GM10266 (cell line): Measurements from ENCODE around the gene NACAD.

ENCODE experiments used
- DNase-seq: peaks from one replicate; pipeline ENCODE4 v3.0.0; 2012; ENCODE audit errors: extremely low spot score
- CTCF ChIP-seq: IDR thresholded peaks from 2 replicates; pipeline ENCODE4 v1.5.1; 2012; ENCODE audit warnings: mild to moderate bottlenecking, low read depth; ENCODE audit not compliant: control insufficient read depth, insufficient read depth; ENCODE audit errors: missing control alignments

Gene NACAD

GRCh38 chr7:45033931-45034290, 54.9 kb downstream of the NACAD start:
- no peak for TF ChIP-seq CTCF
- no peak for DNase-seq

- DNase-seq: no peak
- TF ChIP-seq CTCF: no peak
Measured at GRCh38 chr7:45033261-45033930, 55.4 kb downstream of the NACAD start.

GRCh38 chr7:45032421-45032820, 56.3 kb downstream of the NACAD start:
- no peak for TF ChIP-seq CTCF
- DNase-seq: no peak

GRCh38 chr7:45031829-45032228, 56.9 kb downstream of the NACAD start:
- no peak for DNase-seq
- TF ChIP-seq CTCF: no peak
